Lower lobe of right lung (tissue), 2 donors: ENCODE measurements around the gene ARPC1B. TPM values are rescaled to one million over a fixed set of nuclear protein-coding genes. Genes with fewer than 3 reads are reported as not detected.
"Not testable (repeated sequence)": the region's sequence is repeated elsewhere in the genome, so short reads cannot be mapped to it uniquely, and the experiment has no call there.

Experiments used
- ATAC-seq, 2 donors: fragments of 200-7000 bp; cut with Tn5 transposase; one replicate each; pipeline ENCODE4 v1.9.1; 2020 to 2022; ENCODE audit warnings: mild to moderate bottlenecking in 2 of 2, moderate library complexity in 2 of 2
- DNase-seq: peaks from one replicate; pipeline ENCODE4 v3.0.0-alpha.2; 2020
- H3K27ac ChIP-seq: fragments of 200-600 bp; one replicate; pipeline ENCODE4 v1.8.0; 2022
- H3K27me3 ChIP-seq: fragments of 200-600 bp; one replicate; pipeline ENCODE4 v1.8.0; 2022; ENCODE audit warnings: low read depth
- H3K36me3 ChIP-seq: fragments of 200-600 bp; one replicate; pipeline ENCODE4 v1.8.0; 2022; ENCODE audit warnings: mild to moderate bottlenecking
- H3K4me1 ChIP-seq: fragments of 200-600 bp; one replicate; pipeline ENCODE4 v1.8.0; 2022
- H3K4me3 ChIP-seq: fragments of 200-600 bp; one replicate; pipeline ENCODE4 v1.8.0; 2022; ENCODE audit warnings: mild to moderate bottlenecking
- H3K9me3 ChIP-seq: fragments of 200-600 bp; one replicate; pipeline ENCODE4 v1.8.0; 2022
- intact Hi-C: fragments of 100-400 bp; cut with DNase I; formaldehyde crosslinking; loops from one replicate; pipeline ENCODE4 v1.11.0; 2022
- long read RNA-seq: library from polyadenylated mRNA; unstranded; transcript quantifications from one replicate; pipeline ENCODE4 v2.0.0, GENCODE V29; 2021
- total RNA-seq: library from RNA; stranded (reverse); fragmentation: NEBNext Ultra II Directional; extraction: Animal tissue kit (Norgen Biotek cat#: 25700); gene quantifications from one replicate; pipeline ENCODE4 v1.2.1, GENCODE V29; 2021
- TF ChIP-seq, protein P1 (sequence below): fragments of 200-600 bp; IDR thresholded peaks from one replicate; pipeline ENCODE4 v1.8.0; 2022; ENCODE audit warnings: antibody characterized with exemption, mild to moderate bottlenecking
- donor health status: DM: no; HTN: yes; CAD: no; lungs with severe emphysema.

The ARPC1B gene
- total RNA-seq, result 236 TPM
- long read RNA-seq, transcript ARPC1B-205 (11 exons, 1,578 nt), result minor isoform, 9 of 603 reads
- long read RNA-seq, transcript ARPC1B-222 (11 exons, 1,669 nt), result minor isoform, 9 of 603 reads
- long read RNA-seq, transcript ARPC1B-213 (11 exons, 1,505 nt), result minor isoform, 20 of 603 reads
- long read RNA-seq, transcript ARPC1B-201 (10 exons, 1,564 nt), result major isoform, 426 of 603 reads
- long read RNA-seq, partial matches to known transcripts, result 52 of 603 reads
- long read RNA-seq, other reads (novel, unspliced or antisense), result 76 of 603 reads

- H3K4me3 ChIP-seq, result peak within 1 kb of the TSS; percentile 96
- TF ChIP-seq, protein P1, sequence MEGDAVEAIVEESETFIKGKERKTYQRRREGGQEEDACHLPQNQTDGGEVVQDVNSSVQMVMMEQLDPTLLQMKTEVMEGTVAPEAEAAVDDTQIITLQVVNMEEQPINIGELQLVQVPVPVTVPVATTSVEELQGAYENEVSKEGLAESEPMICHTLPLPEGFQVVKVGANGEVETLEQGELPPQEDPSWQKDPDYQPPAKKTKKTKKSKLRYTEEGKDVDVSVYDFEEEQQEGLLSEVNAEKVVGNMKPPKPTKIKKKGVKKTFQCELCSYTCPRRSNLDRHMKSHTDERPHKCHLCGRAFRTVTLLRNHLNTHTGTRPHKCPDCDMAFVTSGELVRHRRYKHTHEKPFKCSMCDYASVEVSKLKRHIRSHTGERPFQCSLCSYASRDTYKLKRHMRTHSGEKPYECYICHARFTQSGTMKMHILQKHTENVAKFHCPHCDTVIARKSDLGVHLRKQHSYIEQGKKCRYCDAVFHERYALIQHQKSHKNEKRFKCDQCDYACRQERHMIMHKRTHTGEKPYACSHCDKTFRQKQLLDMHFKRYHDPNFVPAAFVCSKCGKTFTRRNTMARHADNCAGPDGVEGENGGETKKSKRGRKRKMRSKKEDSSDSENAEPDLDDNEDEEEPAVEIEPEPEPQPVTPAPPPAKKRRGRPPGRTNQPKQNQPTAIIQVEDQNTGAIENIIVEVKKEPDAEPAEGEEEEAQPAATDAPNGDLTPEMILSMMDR, result no peak
- peaks cover 21% of the 10 kb centered on the region for H3K36me3 ChIP-seq
- peaks cover 62% of the 10 kb centered on the region for H3K4me1 ChIP-seq
- peak; percentile 94 for DNase-seq
- no peaks in the 10 kb centered on the region for H3K9me3 ChIP-seq
- peak; percentile 89 to 91 for ATAC-seq
- H3K27ac ChIP-seq, result peak within 1 kb of the TSS; percentile 93
- H3K27me3 ChIP-seq, result no peaks in the 10 kb centered on the region
- intact Hi-C loops, result no loop called here
These were observed at the start of gene ARPC1B for GRCh38 chr7:99374111-99375064. Gene ARPC1B, plus strand, starts transcription at chr7:99374730. Its CDS starts 10,985 bp downstream, at chr7:99385715.

DNA sequence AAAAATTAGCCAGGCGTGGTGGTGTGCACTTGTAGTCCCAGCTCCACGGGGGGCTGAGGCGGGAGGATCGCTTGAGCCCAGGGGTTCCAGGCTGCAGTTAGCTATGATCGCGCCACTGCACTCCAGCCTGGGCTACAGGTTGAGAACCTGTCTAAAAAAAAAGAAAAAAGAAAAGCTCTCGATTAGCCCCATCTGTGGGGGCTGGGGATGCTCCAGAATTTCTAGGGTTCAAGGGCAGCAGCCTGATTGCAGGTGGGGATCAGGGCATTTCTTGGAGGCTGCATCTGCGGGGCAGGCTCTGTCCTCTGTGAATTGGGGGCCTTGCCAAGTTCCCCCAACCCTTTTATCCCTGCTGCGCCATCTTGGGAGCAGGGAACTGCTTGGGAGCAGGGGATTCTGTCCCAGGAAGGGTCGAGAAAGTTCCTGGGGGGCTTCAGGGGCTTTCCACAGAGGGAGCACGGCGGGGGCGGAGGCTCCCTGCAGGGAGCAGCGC lies 49.5 kb upstream of the ARPC1B start:
- peak overlapping the region; percentile 95 for H3K27ac ChIP-seq
- ATAC-seq (no peak), DNase-seq (no peak)
- no peaks in the 10 kb centered on the region for H3K27me3 ChIP-seq
- peak overlapping the region; percentile 100 for H3K4me3 ChIP-seq
- intact Hi-C loops, result no loop called here
- no peaks in the 10 kb centered on the region for H3K9me3 ChIP-seq
- H3K4me1 ChIP-seq, result peaks cover 44% of the 10 kb centered on the region
- TF ChIP-seq, protein P1, result no peak
- no peaks in the 10 kb centered on the region for H3K36me3 ChIP-seq

DNA sequence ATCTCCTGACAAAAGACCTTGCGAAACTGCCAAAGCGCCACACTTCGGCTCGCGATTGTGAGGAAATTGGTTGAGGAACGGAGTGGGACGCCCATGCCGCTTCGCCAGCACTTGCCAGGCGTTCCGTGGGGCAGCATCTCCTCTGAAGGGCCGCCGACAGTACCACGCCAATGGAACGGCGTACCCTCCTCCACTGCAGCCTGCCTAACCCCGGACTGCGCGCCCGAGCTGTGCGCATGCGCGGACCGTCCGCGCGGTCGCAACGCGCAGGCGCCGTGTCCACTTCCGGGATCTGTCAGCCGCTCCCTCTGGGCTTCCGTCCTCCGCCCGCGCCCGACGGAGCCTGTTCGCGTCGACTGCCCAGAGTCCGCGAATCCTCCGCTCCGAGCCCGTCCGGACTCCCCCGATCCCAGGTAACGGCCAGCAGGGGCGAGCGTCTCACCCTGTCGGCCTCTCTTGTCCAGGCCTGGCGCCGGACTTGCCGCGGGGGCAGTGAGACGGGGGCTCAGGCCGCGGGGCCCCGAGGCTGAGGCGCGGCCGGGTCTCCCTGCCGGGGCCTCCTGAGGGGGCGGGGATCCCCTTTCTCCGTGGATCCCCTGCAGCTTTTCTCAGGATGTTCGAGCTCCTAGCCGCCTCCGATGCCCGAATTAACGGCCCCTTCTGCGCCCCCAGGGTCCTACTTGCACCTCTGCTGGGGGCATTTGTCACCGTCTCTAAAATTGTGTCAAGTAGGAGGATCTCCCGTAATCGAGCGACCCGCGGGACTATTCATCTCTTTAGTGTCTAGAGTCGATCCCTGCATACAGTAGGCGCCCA lies 48.7 kb upstream of the ARPC1B start, which contains the start of gene ARPC1A:
ARPC1A (plus strand) TSS at position 307 of the 816 bp plus-strand sequence. CDS start 7,456 bp downstream, outside the sequence.
- Histone ChIP-seq H3K4me3 (peak within 1 kb of the TSS; percentile 100), H3K27ac (peak within 1 kb of the TSS; percentile 95), H3K27me3 (no peaks in the 10 kb centered on the region), H3K36me3 (no peaks in the 10 kb centered on the region), H3K4me1 (peaks cover 52% of the 10 kb centered on the region), H3K9me3 (no peaks in the 10 kb centered on the region)
- peak; percentile 93 for DNase-seq
- intact Hi-C loops, result no loop called here
- TF ChIP-seq, protein P1, result peak; percentile 31
- peak; percentile 97 to 98 for ATAC-seq

- peak overlapping the region; percentile 100 for H3K4me3 ChIP-seq
- peaks cover 56% of the 10 kb centered on the region for H3K4me1 ChIP-seq
- ATAC-seq (no peak), DNase-seq (no peak)
- TF ChIP-seq, protein P1, result no peak
- intact Hi-C loops, result no loop called here
- H3K27ac ChIP-seq, result peak overlapping the region; percentile 95
- H3K9me3 ChIP-seq, result no peaks in the 10 kb centered on the region
- H3K27me3 ChIP-seq, result no peaks in the 10 kb centered on the region
- H3K36me3 ChIP-seq, result no peaks in the 10 kb centered on the region
These were observed 48.1 kb upstream of the ARPC1B start for GRCh38 chr7:99326408-99326782.

GRCh38 chr7:99330314-99330961 lies 44.1 kb upstream of the ARPC1B start:
- Histone ChIP-seq H3K4me1 (peaks cover 56% of the 10 kb centered on the region), H3K27ac (peak overlapping the region; percentile 31)
- intact Hi-C loops, result not testable (repeated sequence)

More at GRCh38 chr7:99330314-99330961, 44.1 kb upstream of the ARPC1B start:
- H3K9me3 ChIP-seq, H3K27me3 ChIP-seq, H3K4me3 ChIP-seq, DNase-seq: not testable (repeated sequence)
- peak; percentile 14 to 30 for ATAC-seq
- H3K36me3 ChIP-seq, result peaks cover 27% of the 10 kb centered on the region
